NCI-H1105 (cell line): ENCODE measurements around the gene PCBP3.

Experiments used
- DNase-seq: peaks from one replicate; lab custom pipeline; 2025; lab: John Stamatoyannopoulos, UW

The PCBP3 gene

DNA sequence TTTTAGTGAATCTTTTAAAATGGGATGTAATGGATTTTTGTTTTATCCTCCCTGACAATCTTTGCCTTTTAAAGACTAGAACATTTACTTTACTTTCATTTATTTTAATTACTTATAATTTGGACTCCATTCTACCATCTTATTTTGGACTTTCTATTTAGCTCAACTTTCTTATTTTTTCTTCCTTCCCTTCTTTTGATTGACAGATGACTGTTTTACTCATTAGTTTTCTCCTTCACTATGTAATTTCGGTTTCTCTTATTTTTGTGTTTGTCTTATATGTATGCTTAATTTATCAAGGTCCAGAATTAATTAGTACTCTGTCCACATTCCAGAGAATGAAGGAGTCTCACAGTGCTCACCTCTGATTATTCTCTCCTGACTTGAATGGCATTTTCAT lies 109.9 kb downstream of the PCBP3 start:
- DNase-seq = no peak

GRCh38 chr21:45756029-45756428 lies 112.5 kb downstream of the PCBP3 start:
- no peak for DNase-seq

DNA sequence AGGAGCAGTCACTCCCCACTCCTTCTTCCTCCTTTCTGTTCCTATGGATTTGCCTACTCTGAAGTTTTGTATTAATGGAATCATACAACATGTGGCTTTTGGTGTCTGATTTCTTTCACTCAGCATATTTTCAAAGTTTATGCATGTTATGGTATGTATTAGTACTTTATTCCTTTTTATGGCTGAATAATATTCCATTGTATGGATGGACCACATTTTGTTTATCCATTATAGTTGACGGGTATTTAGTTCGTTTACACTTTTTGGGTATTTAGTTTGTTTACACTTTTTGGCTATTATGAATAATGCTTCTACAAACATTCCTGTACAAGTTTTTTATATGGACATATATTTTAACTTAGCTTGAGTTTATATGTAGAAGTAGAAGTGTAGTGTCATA lies 113.1 kb downstream of the PCBP3 start:
- no peak for DNase-seq

DNA sequence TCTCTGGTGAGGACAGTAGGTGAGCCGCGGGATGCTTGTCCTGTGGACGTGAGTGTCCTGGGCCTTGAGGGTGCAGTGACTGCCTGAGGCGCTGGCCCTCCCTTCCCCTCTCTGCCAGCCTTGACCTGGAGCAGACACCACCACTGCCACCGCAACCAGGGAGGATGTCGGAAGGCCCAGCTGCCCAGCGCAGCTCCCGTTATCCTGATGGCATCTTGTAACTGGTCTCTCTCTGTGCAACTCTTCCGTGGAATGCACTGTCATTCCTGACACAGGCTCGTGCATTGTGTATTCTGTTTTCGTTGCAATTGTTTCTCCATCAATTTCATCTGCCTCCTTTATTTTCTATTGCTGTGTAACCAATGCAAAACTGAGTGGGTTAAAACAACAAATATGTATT lies 118.2 kb downstream of the PCBP3 start:
- DNase-seq = no peak

DNA sequence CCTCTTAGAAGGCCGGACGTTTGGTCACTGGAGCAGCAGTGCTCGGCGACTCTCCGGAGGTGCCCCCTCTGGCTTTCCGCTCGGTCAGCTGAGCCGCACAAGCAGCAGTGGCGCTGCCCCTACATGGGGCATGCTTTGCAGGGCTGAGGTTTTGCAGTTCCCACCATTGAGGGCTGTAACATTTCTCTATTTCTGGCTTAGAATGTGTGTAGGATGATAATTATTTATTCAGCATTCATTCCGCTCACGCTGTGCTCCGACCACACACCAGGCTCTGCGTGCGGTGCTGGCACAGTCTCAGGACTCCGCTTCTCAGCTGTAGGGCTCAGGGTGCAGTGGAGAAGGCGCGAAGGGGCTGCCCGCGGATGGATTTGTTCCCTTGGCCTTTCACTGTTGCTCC lies 119.5 kb downstream of the PCBP3 start:
- DNase-seq = no peak

- no peak for DNase-seq
These were observed 120.0 kb downstream of the PCBP3 start for GRCh38 chr21:45763506-45763905.

DNA sequence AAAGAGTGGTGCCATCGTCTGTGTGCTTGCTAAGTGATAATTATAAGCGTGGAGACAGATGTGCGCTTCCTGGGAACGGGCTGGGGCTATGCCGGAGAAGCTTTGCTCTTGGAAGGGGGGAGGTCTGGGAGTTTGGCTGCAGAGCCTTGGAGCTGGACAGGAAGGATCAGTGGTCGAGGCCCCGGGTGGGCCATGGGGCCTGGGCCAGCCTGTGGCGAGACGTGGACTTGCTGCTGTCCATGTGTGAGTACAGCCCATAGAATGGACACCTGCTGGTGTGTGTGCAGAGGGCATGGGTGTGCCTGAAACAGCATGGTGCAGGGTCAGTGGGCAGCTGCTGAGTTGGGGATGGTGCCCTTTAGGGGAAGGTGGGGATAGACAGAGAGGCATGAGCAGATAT lies 121.3 kb downstream of the PCBP3 start:
- no peak for DNase-seq

DNA sequence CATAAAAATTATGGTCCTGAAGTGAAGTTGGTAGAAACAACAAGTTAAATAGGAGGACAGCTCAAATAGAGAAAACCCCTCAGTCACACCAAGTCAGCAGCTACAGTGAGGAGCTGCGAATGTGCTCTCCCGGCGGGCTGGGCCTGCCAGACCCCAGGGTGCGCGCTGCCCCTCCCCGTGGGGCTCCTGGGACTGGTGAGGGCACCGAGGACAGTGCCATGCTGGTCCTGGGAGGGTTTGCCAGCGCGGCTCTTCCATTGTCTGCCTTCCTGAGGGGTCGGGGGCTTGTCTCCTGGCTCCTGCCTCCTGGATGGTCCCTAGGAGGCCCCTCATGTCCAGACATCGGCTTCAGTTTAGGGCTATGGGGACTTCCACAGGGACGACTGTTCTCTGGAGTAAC lies 121.8 kb downstream of the PCBP3 start:
- no peak for DNase-seq

DNA sequence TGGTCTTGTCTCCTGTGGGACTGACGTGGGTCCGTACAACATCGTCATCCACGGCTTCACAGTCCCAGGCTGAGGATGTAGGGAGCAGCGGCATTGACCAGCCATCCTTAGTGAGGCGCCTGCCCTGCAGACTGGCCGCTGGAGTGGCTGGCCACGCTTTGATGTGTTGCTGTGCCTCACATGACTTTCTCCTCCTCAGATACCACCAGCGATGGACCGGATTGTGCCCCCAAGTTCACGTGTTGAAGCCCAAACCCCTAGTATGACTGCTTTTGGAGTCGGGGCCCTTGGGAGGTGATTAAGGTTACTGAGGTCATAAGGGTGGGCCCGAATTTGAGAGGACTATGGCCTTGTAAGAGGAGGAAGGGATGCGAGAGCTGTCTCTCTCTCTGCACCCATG lies 122.5 kb downstream of the PCBP3 start:
- no peak for DNase-seq

- no peak for DNase-seq
These were observed 123.0 kb downstream of the PCBP3 start for GRCh38 chr21:45766501-45766900.

- DNase-seq = no peak
These were observed 123.8 kb downstream of the PCBP3 start for GRCh38 chr21:45767071-45768006.

DNA sequence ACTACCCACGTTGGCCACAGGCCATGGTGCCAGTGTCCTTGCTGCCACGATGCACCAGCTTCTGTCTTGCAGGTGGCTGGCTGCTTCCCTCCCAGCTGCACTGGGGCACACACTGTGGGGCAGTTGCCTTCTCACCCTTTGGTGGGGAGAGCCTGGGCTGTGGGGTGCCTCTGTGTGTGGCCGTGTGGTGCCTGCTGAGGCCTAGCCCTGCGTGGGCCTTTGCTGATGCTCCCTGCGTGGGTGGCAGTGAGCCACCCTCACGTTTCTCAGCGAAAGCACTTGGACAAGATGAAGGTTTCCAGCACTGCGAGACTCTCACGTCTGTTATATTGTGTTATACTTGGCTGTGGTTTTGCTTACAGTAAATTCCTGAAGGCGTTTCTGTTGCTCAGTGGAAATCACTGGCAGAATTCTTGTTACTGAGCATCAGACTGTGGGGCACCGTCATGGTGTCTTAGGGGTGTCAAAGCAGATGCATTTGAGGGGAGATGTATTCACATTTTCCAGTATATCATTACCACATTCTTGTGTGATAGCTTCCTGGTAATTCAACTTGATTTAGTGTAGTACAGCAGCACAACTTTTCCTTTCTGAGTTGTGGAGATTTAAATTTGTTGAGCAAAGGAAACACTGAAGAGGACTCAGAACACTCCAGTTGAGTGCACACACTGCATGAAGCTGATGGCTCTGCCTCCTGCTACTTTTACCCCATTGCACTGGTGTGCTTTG lies 124.7 kb downstream of the PCBP3 start:
- no peak for DNase-seq

- DNase-seq = no peak
These were observed 125.2 kb downstream of the PCBP3 start for GRCh38 chr21:45768740-45769048.

- no peak for DNase-seq
These were observed 125.8 kb downstream of the PCBP3 start for GRCh38 chr21:45769294-45769693.

DNA sequence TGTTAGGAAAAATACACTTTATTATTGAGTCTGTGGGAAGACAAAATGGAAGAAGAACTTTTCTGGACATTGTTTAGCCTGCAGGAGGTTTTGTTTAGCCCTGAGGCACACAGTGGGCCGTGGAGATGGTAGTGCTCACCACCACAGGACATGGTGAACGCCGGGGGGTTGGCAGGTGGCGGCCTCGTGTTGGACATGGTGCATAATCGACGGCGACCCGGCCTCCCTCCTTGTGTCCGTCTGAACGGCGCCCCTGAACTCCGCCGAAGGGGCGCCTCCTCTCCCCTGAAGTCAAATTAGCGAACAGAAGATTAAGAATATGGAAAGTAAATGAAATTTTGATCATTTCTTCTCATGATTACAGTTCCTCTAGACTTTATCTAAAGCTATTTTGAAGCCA lies 126.4 kb downstream of the PCBP3 start:
- no peak for DNase-seq

GRCh38 chr21:45772180-45772579 lies 128.7 kb downstream of the PCBP3 start:
- DNase-seq = no peak

GRCh38 chr21:45774291-45774690 lies 130.8 kb downstream of the PCBP3 start:
- no peak for DNase-seq

DNA sequence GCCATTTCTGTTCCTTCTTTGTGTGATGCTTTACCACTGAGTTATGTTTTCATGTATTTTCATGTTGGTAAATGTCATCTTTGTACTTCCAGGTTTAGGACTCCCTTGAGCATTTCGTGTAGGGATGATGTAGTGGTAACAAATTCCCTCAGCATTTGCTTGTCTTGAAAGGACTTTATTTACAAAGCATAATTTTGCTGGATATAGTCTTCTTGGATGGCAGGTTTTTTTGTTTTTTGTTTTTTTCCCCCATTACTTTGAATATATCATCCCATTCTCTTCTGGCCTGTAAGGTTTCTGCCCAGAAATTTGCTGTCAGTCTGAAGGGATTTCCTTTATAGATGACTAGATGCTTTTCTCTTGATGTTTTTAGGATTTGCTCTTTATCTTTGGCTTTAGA lies 133.4 kb downstream of the PCBP3 start:
- no peak for DNase-seq

DNA sequence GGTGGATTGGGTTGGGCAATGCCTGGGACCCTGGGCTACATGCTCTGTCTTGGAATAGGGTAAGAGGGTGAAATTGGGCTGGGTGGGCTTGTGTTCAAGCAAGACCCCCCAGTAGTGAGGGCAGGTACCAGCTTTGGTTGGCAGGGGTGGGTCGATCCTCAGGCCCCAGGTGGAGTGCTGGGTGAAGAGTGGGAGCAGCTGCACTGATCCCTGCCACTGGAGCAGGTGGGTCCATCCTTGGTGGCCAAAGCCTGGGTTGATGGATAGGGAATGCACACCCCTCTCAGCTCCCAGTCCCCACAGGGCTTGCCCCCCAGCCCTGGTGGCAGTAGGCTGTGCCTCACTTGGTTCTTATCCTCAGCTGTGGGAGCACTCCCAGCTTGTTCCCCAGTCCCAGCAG lies 135.2 kb downstream of the PCBP3 start:
- DNase-seq = no peak

DNA sequence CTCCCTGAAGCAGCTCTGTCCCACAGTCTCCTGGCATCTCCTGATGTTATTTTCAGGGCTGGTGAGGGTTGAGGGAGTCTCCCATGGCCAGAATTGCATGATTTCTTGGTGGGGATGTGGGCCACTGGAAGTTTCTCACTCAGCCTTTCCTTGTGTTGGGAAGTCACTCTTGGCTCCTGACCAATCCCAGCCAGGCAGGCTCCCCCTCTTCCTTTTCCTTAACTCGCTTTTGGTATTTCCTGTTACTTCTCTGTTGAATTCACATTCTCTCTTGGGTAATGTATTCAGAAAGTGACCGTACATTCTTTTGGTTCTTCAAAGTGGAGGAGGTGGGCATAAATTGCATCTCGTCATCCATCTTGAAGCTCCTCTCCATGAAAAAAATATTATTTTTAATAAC lies 135.7 kb downstream of the PCBP3 start:
- no peak for DNase-seq

- DNase-seq = no peak
These were observed 137.1 kb downstream of the PCBP3 start for GRCh38 chr21:45780647-45781046.

DNA sequence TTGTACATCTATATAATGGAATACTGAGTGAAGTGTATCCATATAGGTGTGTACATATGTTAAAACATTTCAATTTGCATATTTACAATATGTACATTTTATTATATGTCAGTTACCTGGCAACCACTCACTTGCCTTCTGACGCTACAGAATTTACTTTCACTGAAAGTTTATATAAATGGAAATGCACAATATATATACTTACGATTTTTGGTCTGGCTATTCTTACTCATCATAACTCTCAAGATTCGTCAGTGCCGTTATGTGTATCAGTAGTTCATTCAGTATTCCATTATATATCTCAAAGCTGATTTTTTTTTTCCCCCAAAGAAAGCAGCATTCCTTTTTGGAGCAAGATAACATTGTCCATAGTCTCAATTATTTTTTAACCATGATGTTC lies 138.2 kb downstream of the PCBP3 start:
- DNase-seq = no peak

DNA sequence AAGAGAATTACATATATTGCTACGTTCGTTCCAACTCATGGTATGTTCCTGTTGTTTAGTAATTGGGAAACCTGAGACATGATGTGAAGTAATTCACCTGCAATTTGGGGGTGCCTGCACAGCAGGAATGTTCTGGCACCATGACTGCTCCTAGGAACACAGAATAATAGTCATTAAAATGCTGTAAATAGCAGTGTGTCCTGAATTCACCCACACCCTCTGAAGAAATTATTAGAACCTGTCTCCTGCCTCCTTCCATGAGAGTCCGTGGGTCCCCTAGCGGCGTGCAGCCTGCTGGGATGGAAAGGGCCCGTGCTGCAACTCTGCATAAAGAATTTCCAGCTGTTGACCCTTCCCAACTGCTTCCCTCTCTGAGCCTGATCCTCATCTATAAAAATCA lies 143.1 kb downstream of the PCBP3 start:
- no peak for DNase-seq

DNA sequence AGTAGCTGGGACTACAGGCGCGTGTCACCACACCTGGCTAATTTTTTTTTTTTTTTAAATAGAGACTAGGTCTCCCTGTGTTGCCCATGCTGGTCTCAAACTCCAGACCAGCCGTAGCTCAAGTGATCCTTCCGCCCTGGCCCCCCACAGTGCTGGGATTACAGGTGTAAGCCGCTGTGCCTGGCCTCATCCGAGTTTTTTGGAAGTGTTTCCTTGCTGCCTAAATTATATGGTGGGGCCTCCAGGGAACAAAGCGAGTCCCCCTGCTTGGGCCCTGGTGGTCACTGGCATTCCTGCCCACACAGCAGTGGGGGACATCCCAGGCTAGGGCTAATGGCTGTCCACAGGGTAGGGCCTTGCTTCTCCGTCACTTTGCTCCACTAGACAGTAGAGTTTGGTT lies 143.8 kb downstream of the PCBP3 start:
- DNase-seq = no peak
